Trophoblast cell (in vitro differentiated cells and primary cell): Measurements from ENCODE around the gene LYPD6B.

ENCODE experiments used
- DNase-seq, 2 donors: peaks; one replicate each; pipeline ENCODE4 v3.0.0-alpha.2; 2016
- H2AFZ ChIP-seq: 2 replicates; pipeline ENCODE4 v1.6.1; 2013; ENCODE audit warnings: low read length, moderate library complexity, mild to moderate bottlenecking; ENCODE audit not compliant: insufficient read depth, poor library complexity
- H2AK5ac ChIP-seq: 2 replicates; pipeline ENCODE4 v1.6.1; 2013; ENCODE audit warnings: mild to moderate bottlenecking, low read length
- H2BK120ac ChIP-seq: 2 replicates; pipeline ENCODE4 v1.6.1; 2013; ENCODE audit warnings: low read length, mild to moderate bottlenecking, moderate library complexity; ENCODE audit not compliant: insufficient read depth, poor library complexity
- H2BK12ac ChIP-seq: 2 replicates; pipeline ENCODE4 v1.6.1; 2013; ENCODE audit warnings: mild to moderate bottlenecking, low read length, moderate library complexity
- H2BK5ac ChIP-seq: 2 replicates; pipeline ENCODE4 v1.6.1; 2013; ENCODE audit warnings: low read length, low read depth, moderate library complexity, mild to moderate bottlenecking; ENCODE audit not compliant: poor library complexity
- H3K14ac ChIP-seq: 2 replicates; pipeline ENCODE4 v1.6.1; 2013; ENCODE audit warnings: mild to moderate bottlenecking, low read length
- H3K18ac ChIP-seq: 2 replicates; pipeline ENCODE4 v1.6.1; 2013; ENCODE audit warnings: mild to moderate bottlenecking, low read length
- H3K23ac ChIP-seq: 2 replicates; pipeline ENCODE4 v1.6.1; 2013; ENCODE audit warnings: low read length
- H3K27ac ChIP-seq: 2 replicates; pipeline ENCODE4 v1.5.1; 2013; ENCODE audit warnings: low read depth, mild to moderate bottlenecking, inconsistent platforms, low read length, moderate library complexity
- H3K27me3 ChIP-seq: 2 replicates; pipeline ENCODE4 v1.6.1; 2013; ENCODE audit warnings: inconsistent platforms, mild to moderate bottlenecking, low read length, moderate library complexity; ENCODE audit not compliant: insufficient read depth
- H3K36me3 ChIP-seq, 2 experiments: 1 replicate in 1 of 2; 2 replicates in 1 of 2; pipeline ENCODE4 v1.6.1; 2013; ENCODE audit warnings: low read length in 2 of 2, mild to moderate bottlenecking in 2 of 2, moderate library complexity in 1 of 2; ENCODE audit not compliant: insufficient read depth in 2 of 2, control insufficient read depth in 1 of 2
- H3K4ac ChIP-seq: 2 replicates; pipeline ENCODE4 v1.6.1; 2013; ENCODE audit warnings: low read depth, mild to moderate bottlenecking, low read length, moderate library complexity
- H3K4me1 ChIP-seq, 2 experiments: 1 replicate in 1 of 2; 2 replicates in 1 of 2; pipeline ENCODE4 v1.6.1; 2013; ENCODE audit warnings: low read length in 2 of 2, mild to moderate bottlenecking in 2 of 2, moderate library complexity in 1 of 2; ENCODE audit not compliant: insufficient read depth in 2 of 2, control insufficient read depth in 1 of 2
- H3K4me2 ChIP-seq: 2 replicates; pipeline ENCODE4 v1.6.1; 2013; ENCODE audit warnings: inconsistent platforms, mild to moderate bottlenecking, low read length, moderate library complexity
- H3K4me3 ChIP-seq: 2 replicates; pipeline ENCODE4 v1.5.1; 2013; ENCODE audit warnings: mild to moderate bottlenecking, low read depth, low read length, inconsistent platforms
- H3K79me1 ChIP-seq: one replicate; pipeline ENCODE4 v1.6.1; 2013; ENCODE audit warnings: low read length
- H3K79me2 ChIP-seq: 2 replicates; pipeline ENCODE4 v1.6.1; 2013; ENCODE audit warnings: low read length, mild to moderate bottlenecking; ENCODE audit not compliant: control insufficient read depth, insufficient read depth, poor library complexity
- H3K9ac ChIP-seq: 2 replicates; pipeline ENCODE4 v1.6.1; 2013; ENCODE audit warnings: mild to moderate bottlenecking, low read length
- H3K9me3 ChIP-seq: 2 replicates; pipeline ENCODE4 v1.6.1; 2013; ENCODE audit warnings: low read depth, mild to moderate bottlenecking, control low read depth, inconsistent platforms, low read length; ENCODE audit not compliant: insufficient read depth
- H4K12ac ChIP-seq: 2 replicates; pipeline ENCODE4 v1.6.1; 2013; ENCODE audit warnings: low read depth, mild to moderate bottlenecking, low read length, moderate library complexity
- H4K8ac ChIP-seq: 2 replicates; pipeline ENCODE4 v1.6.1; 2013; ENCODE audit warnings: low read depth, mild to moderate bottlenecking, low read length, moderate library complexity
- H4K91ac ChIP-seq: one replicate; pipeline ENCODE4 v1.6.1; 2013; ENCODE audit warnings: low read depth, mild to moderate bottlenecking, low read length, moderate library complexity
- WGBS: extraction: QIAGEN DNeasy Blood & Tissue Kit; methylation state at CpG from one replicate; pipeline ENCODE4 v1.1.7; 2013; ENCODE audit warnings: missing lambda C conversion rate; ENCODE audit not compliant: insufficient read length, insufficient coverage; ENCODE audit errors: extremely low coverage; 5-methylcytosine and 5-hydroxymethylcytosine counted together

Gene LYPD6B

GRCh38 chr2:148993351-148993750 lies 45.1 kb upstream of the LYPD6B start:
- no peak overlapping the region for H2BK5ac ChIP-seq
- H2BK12ac ChIP-seq = no peak overlapping the region

GRCh38 chr2:148994341-148994740 lies 44.2 kb upstream of the LYPD6B start:
- WGBS = no CpG with 5 or more reads among the region's 8 CpGs
- Histone ChIP-seq H4K8ac (no peak overlapping the region), H2AFZ (no peak overlapping the region), H3K79me2 (no peaks in the 10 kb centered on the region), H3K79me1 (no peaks in the 10 kb centered on the region), H3K4me3 (no peak overlapping the region), H3K4me2 (no peak overlapping the region), H2BK120ac (no peak overlapping the region), H2BK5ac (no peak overlapping the region), H4K12ac (no peak overlapping the region), H2AK5ac (no peak overlapping the region), H4K91ac (no peak overlapping the region), H3K4me1 (no peaks in the 10 kb centered on the region), H3K27ac (no peak overlapping the region), H3K9ac (no peak overlapping the region), H2BK12ac (no peak overlapping the region), H3K18ac (no peak overlapping the region), H3K27me3 (no peaks in the 10 kb centered on the region), H3K9me3 (no peaks in the 10 kb centered on the region), H3K14ac (no peak overlapping the region), H3K23ac (no peak overlapping the region), H3K36me3 (no peaks in the 10 kb centered on the region), H3K4ac (no peak overlapping the region)
- no peak for DNase-seq

More at GRCh38 chr2:148993351-148993750, 45.1 kb upstream of the LYPD6B start:
- Histone ChIP-seq H3K36me3 (no peaks in the 10 kb centered on the region), H2AK5ac (no peak overlapping the region), H3K18ac (no peak overlapping the region), H3K79me1 (no peaks in the 10 kb centered on the region), H3K79me2 (no peaks in the 10 kb centered on the region), H3K4me2 (no peak overlapping the region), H3K14ac (no peak overlapping the region), H2BK120ac (no peak overlapping the region), H4K8ac (no peak overlapping the region), H3K27ac (no peak overlapping the region), H3K4ac (no peak overlapping the region), H3K4me3 (no peak overlapping the region), H4K91ac (no peak overlapping the region), H3K23ac (no peak overlapping the region), H3K9ac (no peak overlapping the region), H2AFZ (no peak overlapping the region), H3K9me3 (no peaks in the 10 kb centered on the region), H4K12ac (no peak overlapping the region), H3K27me3 (no peaks in the 10 kb centered on the region), H3K4me1 (no peaks in the 10 kb centered on the region)
- no CpG with 5 or more reads among the region's 3 CpGs for WGBS
- no peak for DNase-seq

GRCh38 chr2:148996805-148997204 lies 41.7 kb upstream of the LYPD6B start:
- Histone ChIP-seq H3K14ac (no peak overlapping the region), H3K9me3 (peaks cover 2% of the 10 kb centered on the region), H4K8ac (no peak overlapping the region), H3K27ac (no peak overlapping the region), H3K4ac (no peak overlapping the region), H3K4me1 (no peaks in the 10 kb centered on the region), H3K9ac (no peak overlapping the region), H3K79me2 (no peaks in the 10 kb centered on the region), H2AFZ (no peak overlapping the region), H3K18ac (no peak overlapping the region), H2AK5ac (no peak overlapping the region), H4K91ac (no peak overlapping the region), H2BK5ac (no peak overlapping the region), H3K27me3 (no peaks in the 10 kb centered on the region), H3K79me1 (no peaks in the 10 kb centered on the region), H3K36me3 (no peaks in the 10 kb centered on the region), H2BK120ac (no peak overlapping the region), H2BK12ac (no peak overlapping the region), H3K23ac (no peak overlapping the region), H3K4me2 (no peak overlapping the region), H4K12ac (no peak overlapping the region), H3K4me3 (no peak overlapping the region)
- no CpG with 5 or more reads among the region's 6 CpGs for WGBS
- no peak for DNase-seq

- Histone ChIP-seq H3K9ac (no peak overlapping the region), H4K91ac (no peak overlapping the region), H2BK120ac (no peak overlapping the region), H3K4me3 (no peak overlapping the region), H2AFZ (no peak overlapping the region), H3K4me1 (no peaks in the 10 kb centered on the region), H3K79me2 (no peaks in the 10 kb centered on the region), H2BK5ac (no peak overlapping the region), H3K4me2 (no peak overlapping the region), H3K79me1 (no peaks in the 10 kb centered on the region), H3K36me3 (peaks cover 2 to 5% of the 10 kb centered on the region in 2 experiments), H4K12ac (no peak overlapping the region), H3K9me3 (peaks cover 13% of the 10 kb centered on the region), H2AK5ac (no peak overlapping the region), H3K23ac (no peak overlapping the region), H4K8ac (no peak overlapping the region), H3K4ac (no peak overlapping the region), H2BK12ac (no peak overlapping the region), H3K18ac (no peak overlapping the region), H3K14ac (no peak overlapping the region), H3K27ac (no peak overlapping the region), H3K27me3 (no peaks in the 10 kb centered on the region)
- no peak for DNase-seq
- WGBS = no CpG with 5 or more reads among the region's 16 CpGs
Measured at GRCh38 chr2:148998165-148998830, 40.2 kb upstream of the LYPD6B start.
